Hematopoietic multipotent progenitor cell (in vitro differentiated cells): ENCODE results near the gene LYRM1. TPM values are rescaled to one million over a fixed set of nuclear protein-coding genes. Genes with fewer than 3 reads are reported as not detected.
A peak's percentile ranks its signal among the peaks of the same experiment; 100 is the strongest.
"Not testable (repeated sequence)": the region's sequence is repeated elsewhere in the genome, so short reads cannot be mapped to it uniquely, and the experiment has no call there.

Experiments used
- DNase-seq, 3 donors: peaks; one replicate each; pipeline ENCODE4 v3.0.0-alpha.2; 2011 to 2015; ENCODE audit warnings: low read depth in 2 of 3, low spot score in 2 of 3
- total RNA-seq: library from RNA; depleted of rRNA; stranded (reverse); fragments of >200 nt; gene quantifications from one replicate; pipeline ENCODE4 v1.2.3, GENCODE V29; 2012

Gene LYRM1, protein sequence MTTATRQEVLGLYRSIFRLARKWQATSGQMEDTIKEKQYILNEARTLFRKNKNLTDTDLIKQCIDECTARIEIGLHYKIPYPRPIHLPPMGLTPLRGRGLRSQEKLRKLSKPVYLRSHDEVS
- total RNA-seq = 30.4 TPM

- peak; percentile 71 to 95 (median 94) for DNase-seq
These were observed at the start of gene LYRM1, which contains the start of gene DCUN1D3 for GRCh38 chr16:20900299-20901067. LYRM1 (plus strand) TSS chr16:20900771; CDS start chr16:20915556, 14,785 bp downstream. DCUN1D3 (minus strand) TSS chr16:20900358; CDS start chr16:20862538, 37,820 bp downstream.

DNA sequence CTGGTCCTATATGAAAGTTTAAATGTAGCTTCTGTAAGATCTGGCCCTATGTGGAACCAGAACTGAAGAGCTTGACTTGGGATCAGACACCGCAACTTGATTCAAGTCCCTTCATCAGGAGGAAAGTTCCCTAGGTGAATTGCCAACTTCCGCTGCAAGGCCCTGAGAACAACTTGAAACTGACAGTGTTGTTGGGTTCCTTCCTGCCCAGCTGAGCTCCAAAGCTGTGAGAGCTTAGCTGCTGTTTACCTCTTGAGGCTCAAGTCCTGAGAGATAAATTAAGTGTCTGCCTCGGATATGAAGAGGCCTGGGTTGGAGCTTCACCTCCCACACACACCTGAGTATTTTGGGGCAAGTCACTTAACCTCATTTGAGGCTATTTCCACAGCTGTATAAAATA lies 49.6 kb upstream of the LYRM1 start:
- DNase-seq = no peak

DNA sequence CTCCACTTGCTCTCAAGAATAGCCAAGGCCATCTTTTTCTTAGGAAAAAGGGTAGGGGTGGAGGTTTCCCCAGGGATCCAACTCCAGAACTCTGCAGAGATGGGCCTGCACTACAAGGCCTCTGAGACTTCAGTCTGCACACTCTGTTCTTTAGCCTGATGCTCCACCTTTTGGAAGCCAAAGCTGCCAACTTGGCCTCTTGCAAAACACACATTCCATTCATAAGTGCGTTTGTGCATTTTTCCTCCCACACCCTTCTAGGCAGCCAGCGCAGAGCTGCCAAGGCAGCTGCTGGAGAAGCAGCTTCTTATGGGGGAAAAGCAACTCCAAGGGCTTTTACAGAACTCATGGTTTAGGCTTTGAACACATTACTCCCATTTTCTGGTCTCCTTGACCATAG lies 49.0 kb upstream of the LYRM1 start:
- DNase-seq = no peak

DNA sequence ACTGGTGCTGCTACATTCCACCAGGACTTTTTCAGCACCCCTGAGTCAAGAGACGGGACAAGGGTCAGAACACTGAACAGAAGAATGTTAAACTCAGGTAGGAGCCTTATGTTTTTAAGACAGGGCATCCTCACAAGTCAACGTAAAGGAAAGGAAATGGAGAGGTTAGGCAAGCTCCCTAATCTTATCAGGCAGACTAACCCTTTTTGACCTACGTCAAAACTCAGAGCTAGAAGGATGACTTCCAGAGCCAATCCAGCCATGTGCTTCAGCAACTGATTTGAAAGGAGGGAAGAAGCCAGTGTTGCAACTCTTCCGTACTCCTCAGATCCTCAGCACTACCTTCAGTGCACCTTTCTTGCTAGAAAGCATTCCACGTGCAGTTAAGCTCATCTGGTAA lies 47.4 kb upstream of the LYRM1 start:
- DNase-seq = no peak

- no peak for DNase-seq
These were observed 46.5 kb upstream of the LYRM1 start for GRCh38 chr16:20853981-20854620.

DNA sequence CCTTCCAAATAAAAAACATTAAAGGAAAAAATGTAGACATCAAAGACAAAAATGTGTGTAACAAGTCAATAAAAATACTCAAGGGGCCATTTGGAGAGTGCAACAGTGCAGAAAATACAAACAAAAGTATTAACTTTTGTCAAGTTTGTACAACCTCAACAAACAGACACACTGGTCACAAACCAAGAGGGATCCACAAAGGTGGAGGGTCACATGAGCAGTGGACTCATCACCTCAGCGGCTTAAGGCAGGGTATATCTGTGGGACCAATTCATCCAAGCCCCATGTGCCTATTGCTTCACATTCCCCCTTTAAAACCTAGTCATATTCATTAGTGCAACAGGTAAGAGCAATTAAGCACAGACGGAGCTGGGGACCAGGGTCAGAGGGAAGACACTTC lies 45.6 kb upstream of the LYRM1 start:
- DNase-seq = no peak

DNA sequence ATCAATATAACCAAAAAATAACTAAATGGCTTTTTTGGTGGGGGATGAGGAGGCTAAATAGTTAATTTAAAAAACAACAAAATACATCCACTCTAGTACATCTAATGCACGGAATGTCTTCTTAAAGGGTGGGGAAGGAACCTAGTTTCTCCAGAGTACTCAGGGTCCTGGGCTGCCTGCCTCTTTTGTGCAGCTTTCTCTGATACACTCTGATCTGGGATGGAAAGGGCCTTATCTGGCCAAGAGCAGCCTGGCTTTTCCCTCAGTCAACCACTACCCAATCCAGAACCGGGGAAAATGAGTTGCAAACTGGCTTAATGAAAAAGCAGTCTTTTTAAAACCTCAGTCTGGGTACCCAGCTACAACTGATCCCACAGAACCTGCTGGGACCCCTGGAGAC lies 43.3 kb upstream of the LYRM1 start:
- no peak for DNase-seq

DNA sequence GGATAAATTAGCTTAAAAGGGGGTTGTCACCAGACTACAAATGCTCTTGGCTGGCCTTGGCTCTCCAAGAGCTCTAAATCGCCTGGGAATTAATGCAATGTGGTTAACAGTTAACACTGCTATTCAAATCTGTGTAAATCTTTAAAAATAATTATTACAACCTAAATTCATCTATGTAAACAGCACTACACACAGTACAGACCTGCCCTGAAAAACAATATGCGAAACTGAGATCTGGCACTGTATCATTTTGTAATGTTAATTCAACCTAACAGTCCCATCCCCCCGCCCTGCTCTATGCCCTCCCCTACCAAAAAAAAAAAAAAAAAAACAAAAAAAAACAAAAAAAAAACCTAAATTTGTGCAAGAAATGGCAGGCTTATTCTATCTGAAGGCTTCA lies 41.3 kb upstream of the LYRM1 start:
- DNase-seq = no peak

DNA sequence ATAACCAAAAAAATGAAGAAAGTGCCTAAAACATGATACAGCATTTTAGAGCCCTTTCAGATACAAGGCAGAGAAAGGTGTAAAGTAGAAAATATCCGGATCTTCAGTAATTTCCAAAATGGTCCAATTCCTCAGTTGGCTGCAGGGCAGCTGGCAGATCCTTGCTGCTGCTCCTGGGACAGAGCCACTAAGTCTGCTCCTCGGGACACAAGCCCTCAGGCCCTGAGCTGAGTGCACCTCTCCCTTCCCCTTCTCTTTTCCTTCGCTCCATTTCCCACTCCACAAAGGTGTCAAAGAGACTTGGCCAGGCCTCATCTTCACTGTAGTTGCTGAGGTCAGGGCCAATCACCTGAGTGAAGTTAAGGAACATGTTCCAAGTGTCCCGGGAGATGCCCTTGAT lies 40.9 kb upstream of the LYRM1 start:
- DNase-seq = no peak

DNA sequence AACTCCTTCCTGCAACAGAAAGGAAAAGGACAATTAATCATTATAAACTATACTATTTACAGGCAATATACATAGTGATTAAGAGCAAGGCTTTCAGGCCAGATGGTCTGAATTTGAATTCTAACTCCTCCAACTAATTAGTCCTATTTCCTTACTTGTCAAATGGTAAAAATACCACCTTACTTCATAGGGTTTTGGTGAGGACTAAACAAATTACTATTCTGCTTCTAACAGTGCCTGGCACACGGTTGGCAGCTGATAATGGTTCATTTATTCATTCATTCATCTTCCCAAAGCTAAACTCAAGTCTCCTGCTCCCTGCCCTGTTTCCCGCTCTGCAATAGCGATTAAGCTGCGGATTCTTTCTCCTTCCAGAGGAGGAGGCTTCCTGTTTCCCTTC lies 40.2 kb upstream of the LYRM1 start:
- no peak for DNase-seq

GRCh38 chr16:20860995-20861394 lies 39.6 kb upstream of the LYRM1 start:
- DNase-seq = not testable (repeated sequence)

GRCh38 chr16:20862162-20862960 lies 38.2 kb upstream of the LYRM1 start:
- DNase-seq = no peak

DNA sequence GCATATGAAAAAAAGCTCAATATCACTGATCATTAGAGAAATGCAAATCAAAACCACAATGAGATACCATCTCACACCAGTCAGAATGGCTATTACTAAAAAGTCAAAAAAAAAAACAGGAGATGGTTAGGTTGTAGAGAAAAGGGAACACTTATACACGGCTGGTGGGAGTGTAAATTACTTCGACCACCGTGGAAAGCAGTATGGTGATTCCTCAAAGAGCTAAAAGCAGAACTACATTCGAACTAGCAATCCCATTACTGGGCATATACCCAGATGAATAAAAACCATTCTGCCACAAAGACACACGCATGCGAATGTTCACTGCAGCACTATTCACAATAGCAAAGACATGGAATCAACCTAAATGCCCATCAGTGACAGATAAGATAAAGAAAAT lies 36.2 kb upstream of the LYRM1 start:
- DNase-seq = not testable (repeated sequence)

DNA sequence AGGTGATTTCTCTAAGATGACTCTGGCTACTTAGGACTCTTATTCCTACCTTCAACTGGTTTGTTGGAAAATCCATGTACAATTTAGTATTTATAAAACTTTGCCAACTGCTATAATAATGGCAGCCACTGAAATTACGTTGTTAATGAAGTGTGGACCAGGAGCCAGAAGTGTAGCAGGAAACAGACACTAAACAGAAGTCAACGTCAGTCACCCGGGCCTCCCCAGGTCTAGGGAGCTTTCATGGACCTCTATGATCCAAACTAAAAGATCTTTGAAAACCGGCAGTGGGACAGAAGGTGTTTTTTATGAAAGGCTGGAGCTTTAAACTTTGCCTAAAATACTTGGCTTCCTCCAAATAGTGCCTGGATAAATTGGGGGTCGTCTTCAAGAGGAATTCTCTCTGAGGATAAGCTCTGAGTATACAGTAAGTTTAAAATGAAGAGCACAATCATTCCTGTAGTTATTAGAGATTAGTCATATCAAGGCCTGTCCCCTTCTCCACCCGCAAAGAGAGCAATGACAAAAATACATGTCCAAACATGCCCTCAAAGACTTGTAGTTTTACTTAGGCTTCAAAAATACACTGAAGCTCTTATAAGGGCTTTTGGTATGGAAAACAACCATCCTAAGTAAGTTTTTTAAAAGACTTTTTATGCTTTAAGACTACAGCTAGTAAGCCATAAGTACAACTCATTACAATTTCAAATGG lies 35.0 kb upstream of the LYRM1 start:
- DNase-seq = no peak

DNA sequence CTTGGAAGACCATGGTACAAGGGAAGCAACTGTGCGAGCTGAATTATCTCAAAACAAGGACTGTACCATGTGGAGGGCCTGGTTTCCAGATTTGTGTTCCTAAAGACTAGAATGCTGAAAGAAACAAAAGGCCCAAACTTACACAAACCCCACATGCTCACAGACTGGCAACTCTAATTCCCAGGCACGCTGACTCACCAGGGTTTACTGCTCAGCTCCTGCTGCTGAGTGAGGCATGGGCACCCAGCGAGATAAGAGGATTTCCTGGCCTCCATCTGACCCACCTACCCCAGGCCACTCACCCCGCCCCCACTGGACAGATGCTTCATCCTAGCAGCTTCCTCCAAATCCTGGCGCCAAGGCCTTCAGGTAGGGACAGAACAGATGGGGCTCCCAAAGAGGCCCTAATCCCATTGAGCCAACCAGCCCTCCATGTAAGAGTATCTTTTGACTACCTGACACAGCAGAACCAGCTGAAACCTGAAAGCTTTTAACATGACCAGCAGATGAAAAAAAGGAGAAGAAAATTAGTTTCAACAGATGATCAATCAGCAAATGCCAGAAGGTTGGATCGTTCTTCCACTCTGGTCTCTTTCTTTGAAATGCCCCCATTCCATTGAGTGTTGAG lies 34.3 kb upstream of the LYRM1 start:
- DNase-seq = peak in 1 of 3 donors; percentile 17

DNA sequence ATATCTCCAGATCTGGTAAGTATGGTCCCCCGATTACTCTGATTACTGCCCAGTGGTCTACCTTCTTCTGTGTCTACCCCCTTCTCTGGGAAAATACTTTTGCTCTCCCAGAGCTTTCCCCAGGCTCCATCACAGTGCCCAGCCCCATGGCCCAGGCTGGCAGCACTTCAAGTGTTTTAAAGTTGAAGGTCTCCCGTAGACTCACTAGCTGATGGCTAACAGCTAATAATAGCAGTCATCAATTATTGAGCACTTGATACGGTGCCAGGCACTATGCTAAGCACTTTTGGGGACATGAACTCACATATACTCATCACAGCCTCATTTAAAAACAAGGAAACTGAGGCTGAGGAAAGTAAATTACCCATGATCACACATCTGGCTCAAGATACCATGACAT lies 33.8 kb upstream of the LYRM1 start:
- no peak for DNase-seq

DNA sequence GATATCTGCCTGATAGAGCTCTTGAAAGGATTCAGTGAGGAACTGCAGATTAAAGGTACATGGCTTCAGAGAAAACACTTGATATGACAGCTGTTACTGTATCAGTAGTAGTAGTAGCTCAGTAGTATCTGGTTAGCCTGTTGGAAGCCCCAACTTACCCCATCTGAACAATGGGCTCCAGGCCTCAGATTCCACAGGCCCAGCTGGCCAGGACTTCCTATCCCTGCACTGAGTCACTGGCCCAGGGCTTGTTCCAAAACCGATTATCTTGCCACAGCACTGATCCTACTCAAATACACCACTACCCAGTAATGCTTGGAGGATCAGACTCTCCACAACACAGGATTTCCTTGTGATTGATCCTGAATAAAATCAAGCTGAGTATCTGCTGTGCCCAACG lies 33.0 kb upstream of the LYRM1 start:
- DNase-seq = no peak

- no peak for DNase-seq
These were observed 31.7 kb upstream of the LYRM1 start for GRCh38 chr16:20868890-20869289.

DNA sequence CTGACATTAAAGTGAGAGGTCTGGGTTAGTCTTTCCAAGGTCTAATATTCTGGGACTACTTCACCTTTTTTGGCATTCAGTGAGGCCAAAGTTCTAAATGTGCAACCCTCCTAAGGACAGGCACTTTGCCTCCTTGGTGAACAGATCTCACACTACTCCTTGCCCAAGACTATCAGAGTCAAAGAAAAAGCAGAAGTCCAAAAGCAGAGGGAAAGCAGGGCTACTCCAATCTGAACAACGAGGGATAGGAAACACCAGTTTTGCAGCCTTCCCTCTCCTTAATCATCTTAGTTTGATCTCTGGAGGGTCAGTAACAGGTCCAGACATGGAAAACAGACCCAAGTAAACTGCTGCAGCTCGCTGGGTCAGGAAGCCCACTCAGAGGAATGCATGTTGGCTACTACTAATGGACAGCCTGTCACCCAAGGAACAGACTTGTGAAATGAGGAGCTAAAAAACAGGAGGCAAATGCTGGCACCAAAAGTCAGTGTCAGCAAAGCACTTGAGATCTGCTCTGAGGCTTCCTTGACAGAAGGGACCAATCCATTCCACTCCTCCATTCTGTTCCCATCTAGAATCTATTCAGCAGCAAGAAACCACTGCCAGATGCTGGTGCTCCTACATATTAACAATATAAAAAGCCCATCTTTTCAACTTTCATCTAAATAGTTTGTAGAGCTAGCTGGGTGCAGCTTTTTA lies 30.3 kb upstream of the LYRM1 start:
- peak in 1 of 3 donors; percentile 24 for DNase-seq
